GM18505 (cell line): Measurements from ENCODE around the gene CA11.

Experiments used
- ATAC-seq: cut with Tn5 transposase; IDR thresholded peaks from one replicate; pipeline ENCODE4 v1.9.1; 2021; ENCODE audit not compliant: unreplicated experiment
- POLR2A ChIP-seq: IDR thresholded peaks from 4 replicates; pipeline ENCODE4 v1.6.1; 2011; ENCODE audit warnings: borderline replicate concordance; ENCODE audit not compliant: insufficient read depth, insufficient read length; ENCODE audit errors: extremely low read depth

The CA11 gene

GRCh38 chr19:48674921-48675824 lies 29.2 kb upstream of the CA11 start:
- no peak for TF ChIP-seq POLR2A
- no peak for ATAC-seq

GRCh38 chr19:48674216-48674809 lies 28.3 kb upstream of the CA11 start:
- no peak for ATAC-seq
- TF ChIP-seq POLR2A = no peak

GRCh38 chr19:48673436-48674100 lies 27.6 kb upstream of the CA11 start:
- no peak for ATAC-seq
- no peak for TF ChIP-seq POLR2A

GRCh38 chr19:48672994-48673393 lies 27.0 kb upstream of the CA11 start, which contains the start of gene NTN5:
NTN5 (minus strand) TSS chr19:48673017; CDS start chr19:48670986, 2,031 bp downstream.
- no peak for TF ChIP-seq POLR2A
- no peak for ATAC-seq

- no peak for ATAC-seq
- TF ChIP-seq POLR2A = no peak
These were observed 25.5 kb upstream of the CA11 start for GRCh38 chr19:48671446-48671995.

GRCh38 chr19:48670699-48671445 lies 24.9 kb upstream of the CA11 start:
- TF ChIP-seq POLR2A = no peak
- ATAC-seq = no peak

- no peak for ATAC-seq
- no peak for TF ChIP-seq POLR2A
These were observed 24.1 kb upstream of the CA11 start for GRCh38 chr19:48669903-48670668.

GRCh38 chr19:48668761-48669160 lies 22.8 kb upstream of the CA11 start:
- no peak for ATAC-seq
- TF ChIP-seq POLR2A = no peak

- no peak for TF ChIP-seq POLR2A
- ATAC-seq = no peak
These were observed 22.3 kb upstream of the CA11 start for GRCh38 chr19:48668332-48668731.

GRCh38 chr19:48665786-48666185 lies 19.8 kb upstream of the CA11 start:
- no peak for TF ChIP-seq POLR2A
- no peak for ATAC-seq

GRCh38 chr19:48664476-48664875 lies 18.5 kb upstream of the CA11 start:
- ATAC-seq = no peak
- no peak for TF ChIP-seq POLR2A

GRCh38 chr19:48663667-48664066 lies 17.7 kb upstream of the CA11 start:
- TF ChIP-seq POLR2A = no peak
- no peak for ATAC-seq
